IMR-90 (cell line): ENCODE data around the gene CCKAR. TPM values are rescaled to one million over a fixed set of nuclear protein-coding genes. Genes with fewer than 3 reads are reported as not detected.

Experiments
- ATAC-seq: fragments of 200-7000 bp; cut with Tn5 transposase; 2 replicates; pipeline ENCODE4 v1.9.1; 2020; ENCODE audit warnings: low read depth, mild to moderate bottlenecking, moderate library complexity
- BruUV-seq: library from RNA; stranded (reverse); fragments of 400-500 nt; replicated peaks from 2 replicates; lab custom pipeline; 2021; lab: Mats Ljungman, UMichigan
- CTCF ChIA-PET: fragments of 300-600 bp; formaldehyde crosslinking; extraction: SDS; loops from one replicate; lab custom pipeline; 2021; ENCODE audit warnings: antibody characterized with exemption; lab: Yijun Ruan, JAX
- POLR2A ChIA-PET: fragments of 300-600 bp; sonication (Branson Sonifier 250); formaldehyde crosslinking; loops from one replicate; lab custom pipeline; 2022; ENCODE audit warnings: antibody characterized with exemption; ENCODE audit not compliant: unreplicated experiment; lab: Charles Lee
- DNase-seq: peaks from one replicate; pipeline ENCODE4 v3.0.0; 2013
- H2AFZ ChIP-seq: replicated peaks from 2 replicates; pipeline ENCODE3; 2013; ENCODE audit warnings: low read length, mild to moderate bottlenecking; ENCODE audit not compliant: poor library complexity
- H2AK5ac ChIP-seq: 2 replicates; pipeline ENCODE4 v1.6.1; 2013; ENCODE audit warnings: low read depth, low read length, inconsistent platforms
- H2AK9ac ChIP-seq: replicated peaks from 2 replicates; pipeline ENCODE3; 2013; ENCODE audit warnings: mild to moderate bottlenecking, low read depth, low read length, moderate library complexity; ENCODE audit not compliant: poor library complexity
- H2BK120ac ChIP-seq: 2 replicates; pipeline ENCODE4 v1.6.1; 2013; ENCODE audit warnings: low read depth, low read length, inconsistent platforms
- H2BK15ac ChIP-seq: 3 replicates; pipeline ENCODE4 v1.6.1; 2013; ENCODE audit warnings: low read depth, low read length, inconsistent platforms
- H2BK20ac ChIP-seq: 2 replicates; pipeline ENCODE4 v1.6.1; 2013; ENCODE audit warnings: low read depth, mild to moderate bottlenecking, inconsistent platforms, low read length, moderate library complexity
- H2BK5ac ChIP-seq: 2 replicates; pipeline ENCODE4 v1.6.1; 2013; ENCODE audit warnings: mild to moderate bottlenecking, low read depth, low read length, inconsistent platforms; ENCODE audit not compliant: poor library complexity, severe bottlenecking
- H3K14ac ChIP-seq: replicated peaks from 2 replicates; pipeline ENCODE4 v1.6.1; 2013; ENCODE audit warnings: low read depth, low read length, inconsistent platforms
- H3K18ac ChIP-seq: 2 replicates; pipeline ENCODE4 v1.6.1; 2013; ENCODE audit warnings: low read depth, low read length, control low read depth
- H3K23ac ChIP-seq: 2 replicates; pipeline ENCODE4 v1.6.1; 2013; ENCODE audit warnings: low read depth, low read length, inconsistent platforms
- H3K27ac ChIP-seq: 2 replicates; pipeline ENCODE4 v1.5.1; 2013; ENCODE audit warnings: mild to moderate bottlenecking, control low read depth, low read length; ENCODE audit not compliant: insufficient read depth
- H3K27me3 ChIP-seq: 2 replicates; pipeline ENCODE4 v1.6.1; 2013; ENCODE audit warnings: low read length; ENCODE audit not compliant: control insufficient read depth, insufficient read depth
- H3K36me3 ChIP-seq: 2 replicates; pipeline ENCODE4 v1.6.1; 2013; ENCODE audit warnings: low read length, mixed read lengths; ENCODE audit not compliant: control insufficient read depth, insufficient read depth
- H3K4ac ChIP-seq: 2 replicates; pipeline ENCODE4 v1.6.1; 2013; ENCODE audit warnings: low read depth, low read length, inconsistent platforms
- H3K4me1 ChIP-seq: 2 replicates; pipeline ENCODE4 v1.6.1; 2013; ENCODE audit warnings: low read length, mixed read lengths; ENCODE audit not compliant: control insufficient read depth, insufficient read depth
- H3K4me2 ChIP-seq: 2 replicates; pipeline ENCODE4 v1.6.1; 2013; ENCODE audit warnings: low read depth, mild to moderate bottlenecking, control low read depth, low read length, moderate library complexity
- H3K4me3 ChIP-seq: 2 replicates; pipeline ENCODE4 v1.5.1; 2013; ENCODE audit warnings: low read depth, mild to moderate bottlenecking, control low read depth, low read length, moderate library complexity; ENCODE audit not compliant: insufficient read depth
- H3K56ac ChIP-seq: 2 replicates; pipeline ENCODE4 v1.6.1; 2013; ENCODE audit warnings: low read length, inconsistent platforms; ENCODE audit not compliant: insufficient read depth; ENCODE audit errors: extremely low read depth
- H3K79me1 ChIP-seq, 2 experiments: 2 replicates each; pipeline ENCODE4 v1.6.1; 2013; ENCODE audit warnings: low read length in 2 of 2, inconsistent platforms in 1 of 2, low read depth in 1 of 2
- H3K9ac ChIP-seq: 2 replicates; pipeline ENCODE4 v1.6.1; 2013; ENCODE audit warnings: low read depth, low read length, control low read depth
- H3K9me1 ChIP-seq: 2 replicates; pipeline ENCODE4 v1.6.1; 2013; ENCODE audit warnings: low read length, inconsistent platforms; ENCODE audit not compliant: insufficient read depth
- H3K9me3 ChIP-seq: 2 replicates; pipeline ENCODE4 v1.6.1; 2013; ENCODE audit warnings: low read length; ENCODE audit not compliant: control insufficient read depth, insufficient read depth
- H4K20me1 ChIP-seq: 2 replicates; pipeline ENCODE4 v1.6.1; 2013; ENCODE audit warnings: low read length, inconsistent platforms; ENCODE audit not compliant: insufficient read depth
- H4K5ac ChIP-seq: 2 replicates; pipeline ENCODE4 v1.6.1; 2013; ENCODE audit warnings: mild to moderate bottlenecking, low read depth, low read length, control low read depth
- H4K8ac ChIP-seq, 2 experiments: 2 replicates each; pipeline ENCODE4 v1.6.1; 2013; ENCODE audit warnings: low read depth in 2 of 2, low read length in 2 of 2, control low read depth in 1 of 2, inconsistent platforms in 1 of 2
- H4K91ac ChIP-seq: 2 replicates; pipeline ENCODE4 v1.6.1; 2013; ENCODE audit warnings: low read depth, low read length, inconsistent platforms; ENCODE audit not compliant: insufficient read depth
- BHLHE40 ChIP-seq: fragments of 150-350 bp; IDR thresholded peaks from 2 replicates; pipeline ENCODE4 v1.6.1; 2016; ENCODE audit warnings: mild to moderate bottlenecking, low read depth, low read length
- NFE2L2 ChIP-seq: fragments of 150-350 bp; IDR thresholded peaks from 2 replicates; pipeline ENCODE4 v1.6.1; 2016; ENCODE audit warnings: low read depth, mild to moderate bottlenecking, low read length
- RCOR1 ChIP-seq: IDR thresholded peaks from 2 replicates; pipeline ENCODE4 v1.6.1; 2012; ENCODE audit warnings: mild to moderate bottlenecking, low read length, improper control_type of control experiment; ENCODE audit not compliant: insufficient replicate concordance
- WGBS, 2 experiments: methylation state at CpG; one replicate each; pipeline versions ENCODE4 v1.1.5 to v1.1.7; 2013; ENCODE audit warnings: missing lambda C conversion rate in 2 of 2; ENCODE audit not compliant: insufficient read length in 1 of 2; ENCODE audit errors: extremely low coverage in 2 of 2; 5-methylcytosine and 5-hydroxymethylcytosine counted together
- dilution Hi-C: fragments of 300-500 bp; cut with HindIII; formaldehyde crosslinking; loops from one replicate; pipeline ENCODE4 v1.14.3; 2018; ENCODE audit warnings: low sequenced_read_pairs; ENCODE audit not compliant: unreplicated experiment
- in situ Hi-C: fragments of 300-500 bp; cut with MboI; formaldehyde crosslinking; loops from 3 replicates; pipeline ENCODE4 v1.14.3; 2019; ENCODE audit warnings: low sequenced_read_pairs, inconsistent platforms, mixed read lengths
- intact Hi-C: fragments of 100-400 bp; cut with micrococcal nuclease; formaldehyde crosslinking; loops from 2 replicates; pipeline ENCODE4 v1.10.0; 2022
- polyA plus RNA-seq, 3 experiments: library from polyadenylated mRNA; depleted of rRNA; stranded (reverse); fragments of >200 nt; gene quantifications; 2 replicates each; pipeline ENCODE4 v1.2.3, GENCODE V29; 2012; ENCODE audit warnings: low replicate concordance in 1 of 3
- total RNA-seq: library from RNA; depleted of rRNA; stranded (reverse); fragments of >200 nt; gene quantifications from 2 replicates; pipeline ENCODE4 v1.2.3, GENCODE V29; 2012
- TF ChIP-seq, protein P1 (sequence below): fragments of 150-350 bp; IDR thresholded peaks from 2 replicates; pipeline ENCODE4 v1.6.1; 2016; ENCODE audit warnings: low read depth, mild to moderate bottlenecking, low read length, moderate library complexity, borderline replicate concordance

Gene CCKAR
- total and polyA plus RNA-seq, 2 of the 4 experiments (the other 2 are of a cell fraction), result not detected

DNA sequence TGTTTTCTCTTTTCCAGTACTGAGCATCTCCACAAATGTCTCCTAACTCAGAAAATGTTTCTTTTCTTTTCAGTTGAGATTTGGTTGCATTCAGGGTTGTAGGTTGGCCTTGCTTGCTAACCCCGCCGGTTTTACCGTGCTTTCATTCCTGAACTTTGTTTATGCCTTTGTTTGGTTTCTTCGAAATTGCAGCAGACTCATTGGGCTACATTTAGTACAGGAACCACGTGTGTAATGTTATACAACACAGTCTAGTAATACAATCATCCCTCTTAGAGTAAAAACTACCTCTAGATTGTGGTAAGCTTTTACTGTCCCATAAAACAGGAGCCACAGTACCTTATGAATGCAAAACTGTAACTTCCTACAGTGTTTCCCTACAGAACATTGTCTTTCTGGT is 57.9 kb downstream of the CCKAR start:
- dilution Hi-C loops, result no loop called here
- no peak for TF ChIP-seq NFE2L2
- no peak for TF ChIP-seq BHLHE40
- TF ChIP-seq, protein P1, sequence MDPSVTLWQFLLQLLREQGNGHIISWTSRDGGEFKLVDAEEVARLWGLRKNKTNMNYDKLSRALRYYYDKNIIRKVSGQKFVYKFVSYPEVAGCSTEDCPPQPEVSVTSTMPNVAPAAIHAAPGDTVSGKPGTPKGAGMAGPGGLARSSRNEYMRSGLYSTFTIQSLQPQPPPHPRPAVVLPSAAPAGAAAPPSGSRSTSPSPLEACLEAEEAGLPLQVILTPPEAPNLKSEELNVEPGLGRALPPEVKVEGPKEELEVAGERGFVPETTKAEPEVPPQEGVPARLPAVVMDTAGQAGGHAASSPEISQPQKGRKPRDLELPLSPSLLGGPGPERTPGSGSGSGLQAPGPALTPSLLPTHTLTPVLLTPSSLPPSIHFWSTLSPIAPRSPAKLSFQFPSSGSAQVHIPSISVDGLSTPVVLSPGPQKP, result no peak
- TF ChIP-seq RCOR1, result no peak
- H2AFZ ChIP-seq, result no peak overlapping the region
- in situ Hi-C loops, result no loop called here
- H3K4ac ChIP-seq, result no peak overlapping the region
- no peak overlapping the region for H4K8ac ChIP-seq
- 60% methylated on average over 2 of the region's 5 CpGs; no CpG with 5 or more reads in 1 of the 2 experiments for whole genome bisulfite sequencing, 2 experiments
- H2AK9ac ChIP-seq, result no peak overlapping the region
- peaks cover 19% of the 10 kb centered on the region for H3K36me3 ChIP-seq
- no peak overlapping the region for H2AK5ac ChIP-seq
- intact Hi-C loops, result loop anchor here (1.0 kb wide), 1 partner anchor 288 kb away; no protein-coding TSS in a partner anchor
- peak overlapping the region; percentile 44 for H3K4me2 ChIP-seq
- H2BK120ac ChIP-seq, result no peak overlapping the region
- H2BK15ac ChIP-seq, result no peak overlapping the region
- no peak for DNase-seq
- ChIA-PET CTCF (interaction anchor here (1.1 kb wide), 1 partner anchor 26 kb away, joined by 10 read pairs; no protein-coding TSS in a partner anchor), POLR2A (no interaction called here)
- H4K20me1 ChIP-seq, result no peaks in the 10 kb centered on the region
- H3K9me3 ChIP-seq, result no peaks in the 10 kb centered on the region
- no peak overlapping the region for H3K9ac ChIP-seq
- peak overlapping the region; percentile 49; the same call in 1 of the 2 replicates for H3K27ac ChIP-seq
- peak; percentile 23; the same call in 1 of the 2 replicates for ATAC-seq
- H3K18ac ChIP-seq, result no peak overlapping the region
- H3K56ac ChIP-seq, result no peak overlapping the region
- peaks cover 5% of the 10 kb centered on the region for H3K4me1 ChIP-seq
- H3K9me1 ChIP-seq, result peaks cover 3% of the 10 kb centered on the region
- H4K91ac ChIP-seq, result no peak overlapping the region
- no peak overlapping the region for H2BK20ac ChIP-seq
- no peak overlapping the region for H3K23ac ChIP-seq
- H3K4me3 ChIP-seq, result no peak overlapping the region
- no peak overlapping the region for H3K14ac ChIP-seq
- no peaks in the 10 kb centered on the region for H3K27me3 ChIP-seq
- H2BK5ac ChIP-seq, result no peak overlapping the region
- no peak overlapping the region for H4K5ac ChIP-seq
- peaks cover 6 to 24% of the 10 kb centered on the region in 2 experiments; a peak in 3 of 4 replicates for H3K79me1 ChIP-seq
- no TSS peak for BruUV-seq
